Transverse colon (tissue), 4 donors: ENCODE measurements around the gene CCDC38. TPM values are rescaled to one million over a fixed set of nuclear protein-coding genes. Genes with fewer than 3 reads are reported as not detected.

Experiments
- DNase-seq: peaks from one replicate; pipeline ENCODE4 v3.0.0-alpha.2; 2019
- H3K27ac ChIP-seq, 4 donors: fragments of 200-600 bp; sonication (generic); 2 replicates each; pipeline ENCODE4 v1.5.1; 2016 to 2018; ENCODE audit warnings: inconsistent platforms in 4 of 4
- H3K27me3 ChIP-seq: fragments of 200-600 bp; sonication (generic); 2 replicates; pipeline ENCODE4 v1.5.1; 2017; ENCODE audit warnings: inconsistent platforms
- H3K36me3 ChIP-seq, 4 donors: fragments of 200-600 bp; sonication (generic); 2 replicates each; pipeline ENCODE4 v1.5.1; 2017 to 2019; ENCODE audit warnings: inconsistent platforms in 4 of 4
- H3K4me1 ChIP-seq, 4 donors: fragments of 200-600 bp; sonication (generic); 2 replicates each; pipeline ENCODE4 v1.5.1; 2017 to 2020; ENCODE audit warnings: inconsistent platforms in 4 of 4
- H3K4me3 ChIP-seq, 4 donors: fragments of 200-600 bp; sonication (generic); 1 replicate in 1 of 4; 2 replicates in 3 of 4; pipeline versions ENCODE4 v1.5.1 to v1.6.1; 2017 to 2019; ENCODE audit warnings: inconsistent platforms in 4 of 4
- H3K9me3 ChIP-seq, 2 donors: fragments of 200-600 bp; sonication (generic); 2 replicates each; pipeline ENCODE4 v1.5.1; 2017 to 2019; ENCODE audit warnings: inconsistent platforms in 2 of 2
- EP300 ChIP-seq: sonication (generic); formaldehyde crosslinking; IDR thresholded peaks from one replicate; pipeline ENCODE4 v1.6.1; 2017; ENCODE audit warnings: antibody characterized with exemption, low read depth
- POLR2A ChIP-seq: fragments of 450-650 bp; IDR thresholded peaks from one replicate; pipeline ENCODE4 v1.6.1; 2016; ENCODE audit warnings: antibody characterized with exemption, mild to moderate bottlenecking, moderate library complexity
- POLR2AphosphoS5 ChIP-seq, 3 donors: sonication (generic); formaldehyde crosslinking; IDR thresholded peaks; one replicate each; pipeline ENCODE4 v1.6.1; 2016; ENCODE audit warnings: antibody characterized with exemption in 3 of 3
- WGBS, 2 donors: methylation state at CpG; one replicate each; pipeline ENCODE4 v1.1.5; 2018; ENCODE audit warnings: low coverage in 1 of 2; 5-methylcytosine and 5-hydroxymethylcytosine counted together
- in situ Hi-C, 4 donors: fragments of 200-750 bp; cut with MboI; loops; one replicate each; pipeline versions ENCODE4 v1.15.0 to v1.15.1; 2017; ENCODE audit warnings: low sequenced_read_pairs in 3 of 4, low pct_ligation_motif_present in 1 of 4, low pct_unique_long_range_greater_than_20kb in 1 of 4
- intact Hi-C: fragments of 100-400 bp; cut with DNase I; formaldehyde crosslinking; loops from one replicate; pipeline ENCODE4 v1.15.1; 2023; ENCODE audit warnings: low total_unique reads
- total RNA-seq, 4 donors: library from RNA; depleted of rRNA; stranded (reverse); fragments of >200 nt; gene quantifications; one replicate each; pipeline ENCODE4 v1.1.0, GENCODE V29; 2016
- TF ChIP-seq, protein P1 (sequence below), 5 experiments: fragments of 200-600 bp in 3 of 5; fragments of 450-650 bp in 2 of 5; sonication (generic) in 3 of 5; IDR thresholded peaks; 1 replicate in 2 of 5; 2 replicates in 3 of 5; pipeline ENCODE4 v1.5.1; 2016 to 2017; ENCODE audit warnings: antibody characterized with exemption in 5 of 5, inconsistent platforms in 3 of 5, mild to moderate bottlenecking in 2 of 5, moderate library complexity in 1 of 5

Gene CCDC38
- total RNA-seq, 4 donors from 2014 or later: not detected

DNA sequence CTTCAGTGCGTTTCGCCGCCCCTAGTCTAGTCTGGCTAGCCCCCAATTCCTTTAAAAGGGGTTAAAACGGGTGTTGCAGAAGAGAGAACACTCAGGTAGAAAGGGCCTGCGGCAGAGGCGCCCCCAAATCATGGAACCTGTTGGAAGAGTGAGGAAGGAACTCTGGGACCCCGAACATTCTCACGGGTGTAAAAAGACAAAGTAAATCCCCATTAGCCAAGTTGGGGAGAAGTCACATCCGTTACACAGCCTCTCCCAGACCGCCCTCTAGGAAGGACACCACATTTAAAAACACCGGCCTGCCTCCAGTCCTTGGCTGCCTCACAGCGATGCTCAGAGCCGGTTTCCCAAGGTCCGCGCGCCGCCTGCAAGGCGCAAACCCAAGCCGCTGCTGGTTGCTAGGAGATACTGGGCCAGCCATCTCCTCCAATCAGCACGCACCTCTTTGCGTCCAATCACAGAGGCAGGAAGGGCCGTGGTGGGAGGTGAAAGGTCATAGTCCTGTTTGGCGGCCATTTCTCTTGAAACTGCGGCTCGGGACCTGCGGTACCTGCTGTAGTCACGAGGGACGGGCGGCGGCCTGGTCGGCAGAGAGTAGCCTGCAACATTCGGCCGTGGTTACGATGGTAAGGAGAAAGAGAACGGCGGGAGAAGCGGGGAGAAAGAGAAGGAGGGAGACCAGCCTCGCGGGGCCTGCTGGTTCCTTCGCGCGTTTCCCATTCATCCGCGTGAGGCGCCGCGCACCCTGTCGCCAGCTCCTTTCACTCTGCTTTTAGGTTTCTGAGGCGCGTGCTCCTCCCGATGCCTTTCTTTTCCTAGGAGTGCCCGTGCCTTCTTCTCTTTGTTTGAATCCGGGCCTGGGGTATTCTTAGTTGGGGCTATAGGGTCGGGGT, 83.7 kb downstream of the CCDC38 start, which contains the start of gene SNRPF:
Gene SNRPF (plus strand): TSS at position 502 of the 893 bp plus-strand sequence. CDS start 122 bp downstream, at position 624.
- peak within 1 kb of the TSS; percentile 81 to 90 (median 86) for H3K27ac ChIP-seq
- intact Hi-C loops: no loop called here
- peaks cover 7 to 19% (median 15%) of the 10 kb centered on the region in 4 donors for H3K4me1 ChIP-seq
- peak within 1 kb of the TSS; percentile 65 to 82 (median 76) for H3K4me3 ChIP-seq
- TF ChIP-seq POLR2AphosphoS5 (IDR thresholded peaks at IDR 0.05) (peak; percentile 37 to 72 (median 69)), POLR2A (peak; percentile 48), EP300 (no peak)
- TF ChIP-seq, protein P1, sequence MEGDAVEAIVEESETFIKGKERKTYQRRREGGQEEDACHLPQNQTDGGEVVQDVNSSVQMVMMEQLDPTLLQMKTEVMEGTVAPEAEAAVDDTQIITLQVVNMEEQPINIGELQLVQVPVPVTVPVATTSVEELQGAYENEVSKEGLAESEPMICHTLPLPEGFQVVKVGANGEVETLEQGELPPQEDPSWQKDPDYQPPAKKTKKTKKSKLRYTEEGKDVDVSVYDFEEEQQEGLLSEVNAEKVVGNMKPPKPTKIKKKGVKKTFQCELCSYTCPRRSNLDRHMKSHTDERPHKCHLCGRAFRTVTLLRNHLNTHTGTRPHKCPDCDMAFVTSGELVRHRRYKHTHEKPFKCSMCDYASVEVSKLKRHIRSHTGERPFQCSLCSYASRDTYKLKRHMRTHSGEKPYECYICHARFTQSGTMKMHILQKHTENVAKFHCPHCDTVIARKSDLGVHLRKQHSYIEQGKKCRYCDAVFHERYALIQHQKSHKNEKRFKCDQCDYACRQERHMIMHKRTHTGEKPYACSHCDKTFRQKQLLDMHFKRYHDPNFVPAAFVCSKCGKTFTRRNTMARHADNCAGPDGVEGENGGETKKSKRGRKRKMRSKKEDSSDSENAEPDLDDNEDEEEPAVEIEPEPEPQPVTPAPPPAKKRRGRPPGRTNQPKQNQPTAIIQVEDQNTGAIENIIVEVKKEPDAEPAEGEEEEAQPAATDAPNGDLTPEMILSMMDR (IDR thresholded peaks at IDR 0.05): peak in 3 of 5 experiments; percentile 14 to 38 (median 37)
- peak; percentile 97 for DNase-seq
- H3K36me3 ChIP-seq: peaks cover 0 to 12% (median 0%) of the 10 kb centered on the region in 4 donors
- WGBS, 2 donors: 0 to 3% methylated on average over 2 to 54 of the region's 54 CpGs
- no peaks in the 10 kb centered on the region for H3K9me3 ChIP-seq
- in situ Hi-C loops: no loop called here
- H3K27me3 ChIP-seq: no peaks in the 10 kb centered on the region

DNA sequence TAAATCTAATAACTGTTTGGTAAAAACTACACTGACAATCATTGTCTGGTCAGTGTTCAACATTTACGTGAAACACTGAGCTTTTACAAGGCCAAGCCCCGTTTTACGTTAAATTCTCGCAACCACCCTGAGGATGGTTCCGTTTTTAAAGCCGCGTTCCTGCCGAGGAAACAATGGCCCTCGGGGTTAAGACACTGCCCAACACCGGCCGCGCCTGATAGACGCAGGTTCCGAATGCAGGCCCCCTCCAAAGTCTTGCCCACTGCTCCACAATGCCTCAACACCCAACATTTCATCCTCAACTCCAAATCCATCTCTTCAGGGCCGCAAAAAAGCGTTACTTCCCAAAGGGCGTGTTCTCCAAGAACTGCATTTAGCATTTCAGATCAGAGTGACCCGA, 84.6 kb downstream of the CCDC38 start:
- intact Hi-C loops (no loop called here), in situ Hi-C loops (no loop called here)
- 56 to 66% methylated on average over 11 to 18 of the region's 18 CpGs for WGBS, 2 donors
- Histone ChIP-seq H3K27me3 (no peaks in the 10 kb centered on the region), H3K36me3 (peaks cover 0 to 8% (median 0%) of the 10 kb centered on the region in 4 donors), H3K4me1 (peaks cover 7 to 19% (median 15%) of the 10 kb centered on the region in 4 donors), H3K9me3 (no peaks in the 10 kb centered on the region), H3K27ac (no peak overlapping the region), H3K4me3 (peak overlapping the region in 2 of 4 donors; percentile 70 to 82)
- no peak for DNase-seq
- no peak for TF ChIP-seq POLR2A
- no peak for TF ChIP-seq POLR2AphosphoS5 (IDR thresholded peaks at IDR 0.05)
- TF ChIP-seq EP300: no peak
- TF ChIP-seq, protein P1 (IDR thresholded peaks at IDR 0.05): no peak

DNA sequence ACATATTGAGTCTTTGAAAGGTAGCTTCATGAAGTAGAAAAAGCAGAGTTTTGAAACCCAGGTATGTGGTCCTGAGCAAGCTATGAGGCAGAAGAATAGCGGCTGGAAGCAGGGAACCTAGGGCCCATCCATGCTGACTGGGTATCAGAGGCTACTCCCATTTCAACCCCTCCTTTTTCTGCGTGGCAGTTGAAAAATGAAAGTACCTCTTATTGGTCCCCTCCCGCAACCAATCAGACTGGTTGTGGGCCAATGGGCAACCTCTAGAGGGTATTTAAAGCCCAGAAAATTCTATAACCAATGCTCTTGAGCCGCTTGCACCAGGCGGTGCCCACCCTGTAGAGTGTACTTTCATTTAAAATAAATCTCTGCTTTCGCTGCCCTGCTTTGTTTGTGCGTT, 85.3 kb downstream of the CCDC38 start:
- H3K4me1 ChIP-seq: peaks cover 7 to 19% (median 15%) of the 10 kb centered on the region in 4 donors
- H3K27ac ChIP-seq: no peak overlapping the region
- H3K36me3 ChIP-seq: peaks cover 0 to 1% (median 0%) of the 10 kb centered on the region in 4 donors
- no peaks in the 10 kb centered on the region for H3K9me3 ChIP-seq
- H3K4me3 ChIP-seq: no peak overlapping the region
- no peaks in the 10 kb centered on the region for H3K27me3 ChIP-seq
- DNase-seq: no peak
- WGBS, 2 donors: 79 to 90% methylated on average over 3 to 7 of the region's 7 CpGs
- in situ Hi-C loops (no loop called here), intact Hi-C loops (no loop called here)
- TF ChIP-seq POLR2A (no peak), POLR2AphosphoS5 (IDR thresholded peaks at IDR 0.05) (no peak), EP300 (no peak)
- TF ChIP-seq, protein P1 (IDR thresholded peaks at IDR 0.05): no peak

DNA sequence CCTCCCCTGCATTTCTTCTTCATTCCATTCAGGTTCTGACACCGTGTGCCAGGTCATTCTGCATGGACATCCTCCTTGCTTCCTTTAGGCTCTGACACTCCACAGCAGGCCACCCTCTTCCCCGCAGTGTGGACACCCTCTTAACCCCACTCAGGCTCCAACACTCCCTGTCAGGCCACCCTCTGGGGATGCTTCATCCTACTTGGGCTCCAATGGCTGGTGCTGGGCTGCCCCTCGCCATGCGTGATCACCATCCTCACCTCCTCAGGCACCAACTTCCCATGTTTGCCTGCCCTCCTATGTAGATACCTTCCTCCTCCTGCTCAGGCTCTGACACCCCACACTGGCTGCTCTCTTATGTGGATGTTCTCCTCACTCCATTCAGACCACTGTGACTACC, 90.3 kb downstream of the CCDC38 start:
- DNase-seq: no peak
- WGBS, 2 donors: 33 to 89% methylated on average over 1 to 4 of the region's 4 CpGs
- intact Hi-C loops: no loop called here

More for the DNA sequence above, 90.3 kb downstream of the CCDC38 start:
- no peak overlapping the region for H3K4me3 ChIP-seq
- no peak for TF ChIP-seq POLR2A
- TF ChIP-seq EP300: no peak
- TF ChIP-seq, protein P1 (IDR thresholded peaks at IDR 0.05): no peak
- TF ChIP-seq POLR2AphosphoS5 (IDR thresholded peaks at IDR 0.05): no peak
- H3K9me3 ChIP-seq: no peaks in the 10 kb centered on the region
- no peaks in the 10 kb centered on the region for H3K36me3 ChIP-seq
- H3K27ac ChIP-seq: no peak overlapping the region
- in situ Hi-C loops: no loop called here
- no peaks in the 10 kb centered on the region for H3K27me3 ChIP-seq
- H3K4me1 ChIP-seq: no peaks in the 10 kb centered on the region
